ENCODE results near the gene COPB1.

- no peak for TF ChIP-seq CTCF (conservative IDR thresholded peaks at IDR 0.05 in 1 of 2, IDR thresholded peaks at IDR 0.05 in 1 of 2; ENCODE audit: extremely low read depth in 1 of 2, insufficient read depth in 1 of 2, low read depth in 1 of 2, low read length in 2 of 2)
- no peak for TF ChIP-seq EZH2 (IDR thresholded peaks at IDR 0.05; ENCODE audit: borderline replicate concordance, low read length)
These were observed 89.7 kb downstream of the COPB1 start for GRCh38 chr11:14409891-14410290.
